Activated CD4-positive, alpha-beta T cell treated with anti-CD3 and anti-CD28 coated beads, Interleukin-2, Interleukin-6, amounts not matched to agents 100 ng/mL and 50 ng/mL, durations not matched to agents 16 hours and 8 hours (primary cell): Measurements from ENCODE around the gene FBLIM1.
"Not testable (repeated sequence)": the region's sequence is repeated elsewhere in the genome, so short reads cannot be mapped to it uniquely, and the experiment has no call there.

Experiments used
- DNase-seq: peaks from one replicate; pipeline ENCODE4 v3.0.0-alpha.2; 2020

Gene FBLIM1

DNA sequence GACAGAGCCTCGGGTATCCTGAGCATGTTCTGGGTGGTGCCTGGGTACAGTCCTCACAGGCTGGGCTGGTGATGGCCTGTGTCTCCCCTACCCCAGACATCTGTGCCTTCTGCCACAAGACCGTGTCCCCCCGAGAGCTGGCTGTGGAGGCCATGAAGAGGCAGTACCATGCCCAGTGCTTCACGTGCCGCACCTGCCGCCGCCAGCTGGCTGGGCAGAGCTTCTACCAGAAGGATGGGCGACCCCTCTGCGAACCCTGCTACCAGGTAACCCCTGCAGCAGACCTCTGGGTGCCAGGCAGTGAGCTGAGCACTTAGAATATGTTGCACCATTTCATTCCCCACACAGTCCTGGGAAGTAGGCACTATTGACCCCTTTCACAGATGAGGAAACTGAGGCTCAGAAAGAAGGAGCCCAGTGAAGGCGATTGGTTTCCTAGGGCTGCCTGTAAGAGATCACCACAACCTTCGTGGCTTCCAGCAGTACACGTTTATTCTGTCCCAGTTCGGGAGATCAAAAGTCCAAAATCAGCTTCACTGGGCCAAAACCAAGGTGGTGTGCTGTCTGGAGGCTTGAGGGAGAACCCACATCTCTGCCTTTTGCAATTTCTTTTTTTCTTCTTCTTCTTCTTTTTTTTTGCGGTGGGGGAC is 11.8 kb downstream of the FBLIM1 start:
- no peak for DNase-seq

DNA sequence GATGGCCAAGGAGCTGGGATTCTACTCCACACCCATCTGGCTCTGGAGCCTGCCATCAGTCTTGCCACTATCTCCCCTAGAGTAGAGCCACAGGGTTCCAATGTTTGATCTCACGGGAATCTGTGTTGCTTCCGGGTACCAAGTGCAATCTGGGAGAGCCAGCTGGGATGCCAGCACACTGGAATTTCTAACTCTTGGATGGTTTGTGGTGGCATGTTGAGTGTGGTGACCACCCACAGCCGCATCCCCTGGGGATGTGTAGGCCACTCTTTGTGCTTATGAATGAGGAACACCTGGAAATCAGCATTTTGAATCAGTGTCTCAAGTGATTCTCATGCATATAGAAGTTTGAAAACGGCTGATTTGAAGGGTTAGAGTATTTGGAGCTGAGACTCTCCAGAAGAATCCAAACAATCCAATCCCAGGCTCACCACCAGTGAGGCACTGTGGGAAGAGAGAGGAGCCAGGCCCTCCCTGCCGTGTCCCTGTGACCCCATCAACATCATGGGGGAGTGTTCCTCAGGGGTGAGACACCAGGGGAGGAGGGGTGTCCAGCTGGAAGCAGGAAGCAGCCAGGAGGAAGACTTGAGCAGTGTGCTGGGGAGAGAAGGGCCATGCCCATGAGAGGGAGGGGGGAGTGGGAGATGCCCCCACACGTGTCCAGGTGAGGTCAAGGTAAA is 13.4 kb downstream of the FBLIM1 start:
- DNase-seq = no peak

DNA sequence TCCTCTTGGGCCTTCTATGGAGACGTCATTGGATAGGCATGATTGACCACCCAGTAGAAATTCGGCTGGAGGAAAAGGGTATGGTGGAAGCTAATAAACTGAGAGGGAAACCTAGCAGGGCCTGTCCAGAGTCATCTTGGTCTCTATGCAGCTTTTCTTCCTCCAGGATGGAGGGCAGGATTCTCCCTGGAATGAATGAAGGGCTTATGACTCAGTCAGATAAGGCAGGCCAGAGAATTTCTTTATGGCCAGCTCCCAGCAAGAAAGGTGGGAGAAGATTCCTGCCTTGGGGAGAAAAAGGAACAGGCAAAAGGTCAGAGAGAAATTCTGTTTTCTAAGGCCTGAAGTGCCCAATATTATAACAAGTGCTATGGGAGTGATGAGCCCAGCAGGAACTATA is 17.1 kb downstream of the FBLIM1 start:
- DNase-seq = no peak

DNA sequence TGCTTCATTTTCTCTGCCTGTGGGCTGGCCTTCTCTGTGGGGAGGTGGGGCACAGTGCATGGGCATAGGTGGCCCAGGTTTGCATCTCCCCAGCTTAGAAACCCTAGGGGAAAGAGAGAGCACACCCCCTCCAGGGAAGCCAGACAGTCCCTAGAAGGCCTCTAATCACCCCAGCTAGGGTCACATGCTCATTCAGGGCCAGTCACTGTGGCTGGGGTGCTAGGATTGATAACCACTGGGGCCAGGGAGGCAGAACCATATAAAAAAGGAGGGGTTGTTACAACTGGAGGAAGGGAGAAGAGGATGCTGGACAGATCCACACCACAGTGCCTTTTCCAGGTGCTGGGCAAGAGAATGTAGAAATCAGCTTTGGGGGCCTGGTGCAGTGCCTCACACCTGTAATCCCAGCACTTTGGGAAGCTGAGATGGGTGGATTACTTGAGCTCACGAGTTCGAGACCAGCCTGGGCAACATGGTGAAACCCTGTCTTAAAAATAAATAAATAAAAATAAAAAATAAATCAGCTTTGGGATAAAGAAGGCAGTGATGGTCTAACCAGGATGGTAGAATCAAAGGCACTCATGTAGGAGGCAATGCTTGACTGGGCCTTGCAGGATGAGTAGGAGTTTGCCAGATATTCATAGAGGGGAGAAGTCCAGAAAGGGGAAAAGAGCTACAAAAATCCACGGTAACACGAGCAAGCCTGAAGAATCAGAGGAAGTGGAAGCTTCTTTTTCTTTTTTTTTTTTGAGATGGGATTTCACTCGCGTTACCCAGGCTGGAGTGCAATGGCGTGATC is 19.5 kb downstream of the FBLIM1 start:
- no peak for DNase-seq

DNA sequence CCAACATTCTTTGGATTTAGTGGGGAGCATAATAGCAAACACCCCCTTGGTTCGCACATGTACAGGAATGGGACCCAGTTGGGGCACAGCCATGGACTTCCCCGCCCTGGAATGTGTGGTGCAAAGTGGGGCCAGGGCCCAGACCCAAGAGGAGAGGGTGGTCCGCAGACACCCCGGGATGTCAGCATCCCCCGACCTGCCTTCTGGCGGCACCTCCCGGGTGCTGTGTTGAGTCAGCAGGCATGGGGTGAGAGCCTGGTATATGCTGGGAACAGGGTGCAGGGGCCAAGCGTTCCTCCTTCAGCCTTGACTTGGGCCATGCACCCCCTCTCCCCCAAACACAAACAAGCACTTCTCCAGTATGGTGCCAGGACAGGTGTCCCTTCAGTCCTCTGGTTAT is 27.1 kb downstream of the FBLIM1 start:
- DNase-seq = no peak

DNA sequence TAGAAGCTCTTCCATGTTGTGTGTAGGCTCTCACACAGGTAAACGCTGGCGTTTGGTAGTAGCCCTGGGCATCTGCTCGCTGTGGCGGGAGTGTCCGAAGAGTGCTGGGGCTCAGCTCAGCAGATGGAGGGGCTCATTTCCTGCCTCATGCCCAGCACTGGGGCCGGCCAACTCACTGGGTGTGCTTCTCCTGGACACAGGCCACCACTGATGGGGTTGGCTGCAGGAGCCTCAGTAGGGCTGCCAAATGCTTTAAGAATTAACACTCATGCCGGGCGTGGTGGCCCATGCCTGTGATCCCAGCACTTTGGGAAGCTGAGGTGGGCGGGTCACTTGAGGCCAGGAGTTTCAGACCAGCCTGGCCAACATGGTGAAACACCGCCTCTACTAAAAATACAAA is 28.0 kb downstream of the FBLIM1 start:
- no peak for DNase-seq

DNA sequence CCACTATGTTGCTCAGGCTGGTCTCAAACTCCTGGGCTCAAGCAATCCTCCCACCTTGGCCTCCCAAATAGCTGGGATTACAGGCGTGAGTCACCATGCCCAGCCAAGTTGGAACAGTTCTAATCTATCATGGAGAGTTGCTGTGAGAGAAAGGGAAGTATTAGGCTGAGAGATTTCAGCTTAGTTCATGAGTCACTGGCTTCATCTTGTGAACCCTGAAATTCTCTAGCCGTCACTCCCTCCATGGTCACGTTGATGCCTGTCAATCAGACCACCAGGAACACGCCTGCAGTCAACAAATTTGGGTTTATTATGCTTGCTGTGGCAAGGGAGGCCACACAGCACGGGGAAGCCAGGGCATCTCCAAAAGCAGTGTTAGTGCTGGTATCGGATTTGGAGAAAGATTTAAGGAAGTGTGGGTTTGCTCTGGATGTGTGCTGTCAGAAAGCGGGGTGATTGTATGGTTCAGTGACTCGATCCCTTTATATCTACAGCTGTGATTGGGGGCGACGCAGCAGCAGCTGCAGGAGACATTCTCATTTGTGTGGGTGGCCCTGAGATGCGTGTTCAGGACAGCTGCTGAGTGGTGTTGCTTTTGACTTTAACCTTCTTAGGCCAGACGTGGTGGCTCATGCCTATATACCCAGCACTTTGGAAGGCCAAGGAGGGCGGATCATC is 30.2 kb downstream of the FBLIM1 start:
- no peak for DNase-seq

DNA sequence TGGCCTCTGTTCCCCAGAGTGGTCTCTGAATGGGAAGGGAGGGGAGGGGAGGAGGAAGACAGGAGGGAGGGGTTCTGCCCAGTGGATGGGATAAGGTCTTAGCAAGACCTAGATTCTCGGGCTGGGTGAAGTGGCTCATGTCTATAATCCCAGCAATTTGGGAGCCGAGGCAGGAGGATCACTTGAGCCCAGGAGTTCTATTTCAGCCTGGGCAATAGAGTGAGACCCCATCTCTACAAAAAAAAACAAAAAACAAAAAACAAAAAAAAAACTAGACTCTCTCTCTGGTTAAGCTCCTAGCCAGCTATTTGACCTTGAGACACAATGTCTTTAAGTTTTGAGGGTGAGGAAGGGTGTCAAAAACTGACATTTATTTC is 37.5 kb downstream of the FBLIM1 start:
- no peak for DNase-seq

DNA sequence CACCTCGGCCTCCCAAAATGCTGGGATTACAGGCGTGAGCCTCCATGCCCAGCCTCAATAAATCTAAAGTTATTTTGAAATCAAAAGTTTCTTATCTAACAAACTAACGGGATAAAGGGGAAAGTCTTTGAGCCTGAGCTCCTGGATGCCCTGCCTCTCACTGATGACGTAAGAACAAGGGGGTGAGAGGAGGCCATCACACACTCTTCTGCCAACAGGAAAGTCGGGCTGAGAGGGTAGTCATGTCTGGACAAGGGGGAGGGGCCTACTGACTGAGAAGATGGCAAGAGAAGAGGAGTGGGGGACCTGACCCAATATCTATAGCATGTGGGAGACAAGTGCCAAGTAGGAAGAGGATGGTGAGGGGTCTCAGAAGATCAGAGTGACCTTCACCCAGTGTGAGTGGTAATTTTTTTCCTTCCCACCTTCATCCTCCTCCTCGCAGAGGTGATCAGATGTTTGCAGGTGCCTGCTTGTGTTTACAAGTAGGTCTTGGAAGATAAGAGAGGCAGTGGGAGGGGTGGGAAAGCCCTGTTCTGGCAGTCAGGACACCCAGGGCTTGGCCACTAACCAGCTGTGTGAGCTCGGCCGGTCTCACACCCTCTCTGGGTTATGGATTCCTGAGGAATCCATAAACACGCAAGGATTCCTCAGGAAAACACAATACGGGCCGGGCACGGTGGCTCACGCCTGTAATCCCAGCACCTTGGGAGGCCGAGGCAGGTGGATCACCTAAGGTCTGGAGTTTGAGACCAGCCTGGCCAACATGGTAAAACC is 39.2 kb downstream of the FBLIM1 start:
- no peak for DNase-seq

DNA sequence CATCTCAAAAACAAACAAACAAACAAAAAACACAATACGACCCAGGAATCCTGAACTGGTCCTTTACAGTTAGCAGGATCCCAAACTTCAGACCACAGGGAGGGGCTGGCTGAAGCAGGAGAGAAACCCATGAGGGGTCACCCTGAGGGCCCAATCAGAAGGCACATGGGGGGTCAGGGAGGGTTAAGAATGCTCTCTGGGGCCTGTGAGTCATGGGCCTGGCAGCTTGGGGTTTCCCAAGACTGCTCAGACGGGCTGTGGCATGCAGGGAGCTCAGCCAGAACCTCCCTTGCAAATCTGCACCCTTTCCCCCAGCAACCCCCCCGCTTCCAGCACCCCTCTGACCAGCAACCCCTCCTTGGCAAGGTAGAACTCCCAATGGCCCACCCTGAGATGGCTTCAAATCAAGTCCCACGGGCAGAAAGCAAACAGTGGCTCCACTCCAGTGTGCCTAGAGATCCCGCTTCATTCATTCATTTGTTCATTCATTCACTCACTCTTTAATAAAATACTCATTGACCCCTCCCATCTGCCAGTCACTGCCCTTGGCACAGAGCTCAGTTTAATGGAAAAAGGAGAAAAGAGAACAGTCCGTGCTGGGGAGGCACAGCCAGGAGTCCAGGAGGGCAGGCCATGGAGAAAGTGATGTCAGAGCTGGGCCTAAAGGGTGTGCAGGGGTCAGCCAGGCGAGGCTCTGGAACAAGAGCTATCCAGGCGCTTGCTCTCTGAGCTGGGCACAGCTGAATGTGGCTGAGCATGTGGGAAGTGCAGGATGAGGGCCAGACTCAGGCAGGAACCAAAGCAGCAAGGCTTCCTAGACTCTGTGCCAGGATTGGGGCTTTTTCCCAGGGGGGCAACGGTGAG is 40.6 kb downstream of the FBLIM1 start:
- peak; percentile 12 for DNase-seq

DNA sequence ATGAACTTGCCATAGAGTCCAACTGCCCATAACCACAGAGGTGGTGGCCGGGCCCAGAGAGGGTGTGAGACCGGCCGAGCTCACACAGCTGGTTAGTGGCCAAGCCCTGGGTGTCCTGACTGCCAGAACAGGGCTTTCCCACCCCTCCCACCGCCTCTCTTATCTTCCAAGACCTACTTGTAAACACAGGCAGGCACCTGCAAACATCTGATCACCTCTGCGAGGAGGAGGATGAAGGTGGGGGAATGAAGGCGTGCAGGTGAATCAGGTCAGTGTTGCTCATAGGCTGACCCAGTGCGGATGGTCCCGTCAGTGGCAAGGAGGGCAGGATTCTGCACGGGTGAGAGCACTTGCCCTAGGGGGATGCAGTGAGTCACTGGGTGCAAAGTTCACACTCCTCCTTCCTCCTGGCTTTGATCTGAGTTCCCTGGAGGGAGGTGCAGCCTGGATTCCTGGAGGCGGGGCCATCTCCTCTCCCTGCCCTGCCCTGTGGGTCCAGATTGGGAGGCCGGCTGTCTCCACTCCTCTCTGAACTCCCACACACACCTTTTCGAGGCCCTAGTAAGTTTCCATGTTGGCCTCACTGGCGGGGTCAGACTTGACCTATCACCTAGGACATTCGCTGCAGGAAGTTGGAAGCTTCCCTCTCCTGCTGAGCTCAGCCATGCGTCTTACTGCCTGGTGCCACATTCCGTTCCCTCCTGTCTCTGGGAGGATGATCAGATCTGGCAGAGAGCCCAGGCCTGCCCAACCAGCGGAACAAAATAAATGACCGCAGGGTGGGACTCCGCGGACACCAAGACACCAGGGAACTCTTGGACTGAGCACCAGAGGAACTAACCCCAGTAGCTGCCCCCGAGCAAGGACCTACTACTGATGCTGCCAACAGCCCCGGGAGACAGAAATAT is 41.6 kb downstream of the FBLIM1 start:
- DNase-seq = no peak

DNA sequence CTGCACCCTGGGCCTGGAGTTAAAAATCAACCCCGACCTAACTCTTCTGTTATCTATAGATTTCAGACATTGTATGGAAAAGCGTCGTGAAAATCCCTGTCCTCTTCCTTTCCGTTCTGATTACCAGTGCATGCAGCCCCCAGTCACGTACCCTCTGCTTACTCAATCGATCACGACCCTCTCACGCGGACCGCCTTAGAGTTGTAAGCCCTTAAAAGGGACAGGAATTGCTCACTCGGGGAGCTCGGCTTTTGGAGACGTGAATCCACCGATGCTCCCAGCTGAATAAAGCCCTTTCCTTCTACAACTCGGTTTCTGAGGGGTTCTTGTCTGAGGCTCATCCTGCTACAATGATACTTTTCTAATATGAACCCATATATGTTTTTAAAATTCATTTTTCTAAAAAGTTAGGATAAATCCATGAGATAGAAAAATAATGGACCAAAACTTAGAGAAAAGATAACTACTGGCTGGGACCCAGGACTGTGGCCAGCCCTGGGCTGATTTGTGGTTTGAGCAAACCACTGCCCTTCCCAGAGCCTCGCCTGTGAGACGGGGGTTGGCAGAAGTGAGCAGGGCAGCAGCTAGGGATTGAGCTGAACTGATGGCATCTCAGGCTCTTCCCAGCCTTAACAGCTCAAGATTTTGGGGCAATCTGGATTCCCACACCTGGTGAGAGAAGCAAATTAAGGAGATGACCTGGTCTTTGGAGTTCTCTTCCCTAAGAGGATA is 43.8 kb downstream of the FBLIM1 start:
- no peak for DNase-seq

DNA sequence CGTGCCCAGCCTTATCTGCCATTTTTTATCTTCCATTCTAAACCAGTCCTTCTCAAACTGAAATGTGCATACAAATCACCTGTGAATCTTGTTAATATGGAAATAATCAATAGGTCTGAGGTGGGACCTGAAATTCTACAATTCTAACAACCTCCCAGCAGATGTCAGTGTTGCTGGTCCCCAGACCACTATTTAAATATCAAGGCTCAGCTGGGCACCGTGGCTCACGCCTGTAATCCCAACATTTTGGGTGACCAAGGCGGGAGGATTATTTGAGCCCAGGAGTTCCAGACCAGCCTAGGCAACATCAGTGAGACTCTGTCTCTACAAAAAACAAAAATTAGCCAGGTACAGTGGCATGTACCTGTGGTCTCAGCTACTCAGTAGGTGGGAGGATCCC is 44.8 kb downstream of the FBLIM1 start:
- peak; percentile 30 for DNase-seq

DNA sequence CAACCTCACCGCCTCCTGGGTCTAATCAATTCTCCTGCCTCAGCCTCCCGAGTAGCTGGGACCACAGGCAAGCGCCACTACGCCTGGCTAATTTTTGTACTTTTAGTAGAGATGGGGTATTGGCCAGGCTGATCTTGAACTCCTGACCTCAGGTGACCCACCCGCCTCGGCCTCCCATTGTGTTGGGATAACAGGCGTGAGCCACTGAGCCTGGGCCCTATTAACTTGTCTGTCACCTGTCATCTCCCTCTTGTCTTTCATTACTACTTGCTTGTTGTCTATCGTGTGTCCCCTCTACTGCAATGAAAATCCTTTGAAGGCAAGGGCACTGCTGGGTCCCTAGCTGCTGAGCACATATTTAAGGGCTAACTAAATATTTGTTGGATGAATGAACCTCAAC is 45.5 kb downstream of the FBLIM1 start:
- no peak for DNase-seq

DNA sequence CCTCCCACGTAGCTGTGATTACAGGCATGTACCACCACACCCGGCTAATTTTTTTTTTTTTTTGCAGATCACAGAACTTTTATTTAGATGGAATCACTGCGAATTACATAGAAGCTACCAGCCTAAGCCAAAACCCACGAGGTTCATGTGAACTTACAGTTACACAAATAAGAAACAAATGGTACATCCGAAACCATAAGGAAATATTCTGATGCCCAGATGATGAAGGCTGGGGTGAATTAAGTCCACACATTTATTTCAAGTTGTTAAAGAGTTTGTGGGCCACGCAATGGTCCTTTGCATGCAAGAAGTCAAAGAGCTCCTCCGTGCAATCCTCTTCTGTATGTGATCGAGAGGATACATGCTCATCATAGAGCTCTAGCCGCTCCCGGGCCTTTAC is 48.5 kb downstream of the FBLIM1 start:
- no peak for DNase-seq

DNA sequence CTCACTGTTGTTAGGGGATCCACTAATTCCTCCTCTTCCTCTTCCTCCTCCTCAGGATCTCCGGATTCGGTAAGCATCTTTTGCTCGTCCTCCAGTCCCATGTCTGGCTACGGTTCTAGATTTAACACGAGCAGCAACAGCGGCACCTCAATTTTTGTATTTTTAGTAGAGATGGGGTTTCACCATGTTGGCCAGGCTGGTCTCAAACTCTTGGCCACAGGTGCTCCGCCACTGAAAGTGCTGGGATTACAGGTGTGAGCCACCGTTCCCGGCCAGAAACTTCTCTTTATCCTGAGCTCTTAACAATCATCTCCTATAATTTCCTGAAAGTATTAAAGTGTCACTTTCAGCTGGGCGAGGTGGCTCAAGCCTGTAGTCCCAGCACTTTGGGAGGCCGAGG is 49.0 kb downstream of the FBLIM1 start, which contains the start of gene UQCRHL:
UQCRHL (minus strand) TSS at position 101 of the 400 bp plus-strand sequence; CDS start at position 101, 0 bp downstream.
- not testable (repeated sequence) for DNase-seq

DNA sequence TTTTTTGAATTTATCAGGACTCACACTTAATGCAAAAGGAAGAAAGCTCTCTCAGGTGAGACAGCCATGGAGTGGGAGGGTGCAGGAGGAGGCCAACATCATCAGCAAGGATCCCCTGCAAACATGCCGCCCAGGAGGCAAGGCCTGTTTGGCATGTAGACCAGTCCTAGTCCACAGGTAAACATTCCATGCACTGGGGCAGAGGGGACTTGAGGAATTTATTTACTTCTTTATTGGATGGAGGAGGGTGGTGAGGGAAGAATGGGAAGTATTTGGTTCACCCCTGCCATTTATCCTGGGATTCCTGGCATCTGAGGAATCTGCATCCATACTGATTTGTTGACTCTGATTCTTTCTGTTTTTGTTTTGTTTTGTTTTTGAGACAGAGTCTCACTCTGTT is 50.4 kb downstream of the FBLIM1 start:
- no peak for DNase-seq

DNA sequence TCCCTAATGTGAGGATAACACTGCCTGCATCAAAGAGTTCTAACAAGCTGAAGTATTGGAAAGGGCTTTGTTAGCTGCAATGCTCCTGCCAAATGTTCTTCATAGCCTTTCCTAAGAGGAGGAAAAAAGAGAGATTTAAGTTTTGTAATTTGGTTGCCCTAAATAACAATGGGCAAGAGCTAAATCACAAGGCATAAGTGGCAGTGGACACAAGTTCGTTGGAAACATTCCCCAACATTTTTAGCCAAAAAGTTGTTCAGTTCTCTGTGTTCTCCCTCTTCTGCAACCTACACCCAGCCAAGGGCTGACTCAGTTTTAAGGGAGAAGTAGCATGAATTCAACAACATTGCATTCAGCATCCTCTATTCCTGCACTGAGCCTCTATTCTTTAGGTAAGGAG is 51.5 kb downstream of the FBLIM1 start:
- DNase-seq = no peak

DNA sequence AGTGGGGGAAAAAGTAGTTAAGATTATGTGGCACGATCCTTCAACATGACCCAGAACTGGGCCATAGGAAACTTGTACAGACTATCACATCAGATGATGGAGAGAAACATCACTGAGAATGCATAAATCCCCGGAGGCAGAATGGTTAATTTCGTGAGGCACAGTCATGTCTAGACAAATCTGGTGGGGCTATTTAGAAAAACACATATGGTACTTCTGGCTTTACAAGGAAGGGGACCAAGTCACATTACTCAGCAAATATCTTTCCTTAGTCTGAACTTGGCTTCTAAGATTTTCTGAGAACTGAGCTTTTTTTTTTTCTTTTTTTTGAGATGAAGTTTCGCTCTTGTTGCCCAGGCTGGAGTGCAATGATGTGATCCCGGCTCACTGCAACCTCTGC is 58.1 kb downstream of the FBLIM1 start:
- peak; percentile 22 for DNase-seq

DNA sequence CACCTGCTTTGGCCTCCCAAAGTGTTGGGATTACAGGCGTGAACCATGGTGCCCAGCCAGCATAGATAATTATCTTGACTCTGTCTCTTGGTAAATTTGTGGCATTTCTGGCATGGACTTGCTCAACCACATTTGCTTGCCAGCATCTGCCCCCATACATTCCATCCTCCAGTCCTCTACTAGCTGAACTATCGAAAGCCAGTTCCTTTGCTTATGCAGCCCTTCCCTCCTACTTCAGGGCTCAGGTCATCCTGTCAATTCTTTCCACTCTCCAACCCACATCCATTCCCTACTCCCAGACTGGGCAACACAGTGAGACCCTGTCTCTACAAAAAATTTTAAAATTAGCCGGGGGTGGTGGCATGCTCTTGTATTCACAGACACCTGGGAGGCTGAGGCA is 61.9 kb downstream of the FBLIM1 start:
- DNase-seq = no peak
